GM12878 (cell line): ENCODE measurements around the gene CDK7. TPM values are rescaled to one million over a fixed set of nuclear protein-coding genes. Genes with fewer than 3 reads are reported as not detected.

ENCODE experiments used
- ATAC-seq: fragments of 200-7000 bp; cut with Tn5 transposase; 3 replicates; pipeline ENCODE4 v1.9.1; 2020; ENCODE audit warnings: mild to moderate bottlenecking, moderate library complexity
- BruUV-seq: library from RNA; stranded (reverse); fragments of 400-500 nt; replicated peaks from 2 replicates; lab custom pipeline; 2021; lab: Mats Ljungman, UMichigan
- CTCF ChIA-PET: fragments of 300-600 bp; sonication (Branson Sonifier 250); formaldehyde crosslinking; extraction: SDS; loops from one replicate; lab custom pipeline; 2021; ENCODE audit warnings: inconsistent platforms; lab: Yijun Ruan, JAX
- POLR2A ChIA-PET: fragments of 350-600 bp; formaldehyde crosslinking; extraction: SDS; loops from one replicate; lab custom pipeline; 2021; ENCODE audit warnings: inconsistent platforms; lab: Charles Lee
- RAD21 ChIA-PET: fragments of 300-600 bp; sonication (Branson Sonifier 250); formaldehyde crosslinking; loops from one replicate; lab custom pipeline; 2023; ENCODE audit warnings: antibody characterized with exemption; ENCODE audit not compliant: unreplicated experiment; lab: Charles Lee
- SMC1A ChIA-PET: fragments of 300-600 bp; sonication (Branson Sonifier 250); formaldehyde crosslinking; loops from one replicate; lab custom pipeline; 2023; ENCODE audit not compliant: unreplicated experiment, uncharacterized antibody; lab: Charles Lee
- DNase-seq: peaks from one replicate; pipeline ENCODE4 v3.0.0-alpha.2; 2011; ENCODE audit warnings: low read depth, low spot score
- FAIRE-seq: peaks from 3 replicates; lab custom pipeline; 2011; peaks lifted over from hg19 to GRCh38; lab: Jason Lieb, UNC
- H2AFZ ChIP-seq: 2 replicates; pipeline ENCODE4 v1.6.0; 2011; ENCODE audit warnings: low read depth, low read length, control low read depth; ENCODE audit not compliant: control insufficient read depth
- H3K27ac ChIP-seq: 2 replicates; pipeline ENCODE4 v1.5.1; 2011; ENCODE audit warnings: control low read depth; ENCODE audit not compliant: control insufficient read depth, insufficient read depth
- H3K27me3 ChIP-seq, 2 experiments: replicated peaks in 1 of 2; 2 replicates each; pipeline versions ENCODE4 v1.6.0 to v1.6.1; 2011; ENCODE audit warnings: low read length in 1 of 2; ENCODE audit not compliant: control insufficient read depth in 2 of 2, insufficient read depth in 2 of 2
- H3K36me3 ChIP-seq, 2 experiments: 2 replicates each; pipeline ENCODE4 v1.5.1; 2011; ENCODE audit warnings: low read length in 1 of 2; ENCODE audit not compliant: control insufficient read depth in 2 of 2, insufficient read depth in 2 of 2
- H3K4me1 ChIP-seq: 2 replicates; pipeline ENCODE4 v1.6.1; 2011; ENCODE audit warnings: mild to moderate bottlenecking, low read length, moderate library complexity, mixed read lengths; ENCODE audit not compliant: control insufficient read depth, insufficient read depth
- H3K4me2 ChIP-seq: 2 replicates; pipeline ENCODE4 v1.6.0; 2011; ENCODE audit warnings: control low read depth; ENCODE audit not compliant: control insufficient read depth, insufficient read depth
- H3K4me3 ChIP-seq: fragments of 200-600 bp; sonication (generic); 2 replicates; pipeline ENCODE4 v1.5.1; 2016
- H3K79me2 ChIP-seq: 2 replicates; pipeline ENCODE4 v1.6.0; 2011; ENCODE audit warnings: low read length; ENCODE audit not compliant: control insufficient read depth, insufficient read depth
- H3K9ac ChIP-seq: 2 replicates; pipeline ENCODE4 v1.8.0; 2011; ENCODE audit warnings: low read length, control low read depth, mixed read lengths; ENCODE audit not compliant: control insufficient read depth, insufficient read depth
- H3K9me3 ChIP-seq: replicated peaks from 3 replicates; pipeline ENCODE4 v1.5.1; 2011; ENCODE audit warnings: mild to moderate bottlenecking, low read length; ENCODE audit not compliant: control insufficient read depth, insufficient read depth
- H4K20me1 ChIP-seq: 2 replicates; pipeline ENCODE4 v1.6.0; 2011; ENCODE audit not compliant: control insufficient read depth, insufficient read depth
- ATF3 ChIP-seq: IDR thresholded peaks from 2 replicates; pipeline ENCODE4 v1.6.1; 2011; ENCODE audit warnings: low read depth, mild to moderate bottlenecking, low read length, moderate library complexity, borderline replicate concordance; ENCODE audit errors: extremely low read depth
- E2F8 ChIP-seq: fragments of 450-650 bp; IDR thresholded peaks from 2 replicates; pipeline ENCODE4 v1.6.1; 2018; ENCODE audit warnings: mild to moderate bottlenecking, low read depth, moderate library complexity; ENCODE audit not compliant: partially characterized antibody
- EED ChIP-seq: sonication (generic); IDR thresholded peaks from 2 replicates; pipeline ENCODE4 v1.6.1; 2016; ENCODE audit warnings: antibody characterized with exemption, low read depth
- EP300 ChIP-seq, 2 experiments: fragments of 150-350 bp in 1 of 2; IDR thresholded peaks; 2 replicates each; pipeline ENCODE4 v1.6.1; 2011 to 2012; ENCODE audit warnings: low read depth in 2 of 2, low read length in 2 of 2, borderline replicate concordance in 1 of 2, improper control_type of control experiment in 1 of 2, inconsistent platforms in 1 of 2; ENCODE audit not compliant: control insufficient read depth in 1 of 2
- ETV6 ChIP-seq, 2 experiments: fragments of 450-650 bp in 1 of 2; IDR thresholded peaks in 1 of 2; conservative IDR thresholded peaks in 1 of 2; 2 replicates each; pipeline ENCODE4 v1.6.1; 2014; ENCODE audit warnings: antibody characterized with exemption in 1 of 2, borderline replicate concordance in 1 of 2, low read depth in 1 of 2, mild to moderate bottlenecking in 1 of 2, moderate library complexity in 1 of 2
- KAT2A ChIP-seq: conservative IDR thresholded peaks from 2 replicates; pipeline ENCODE4 v1.6.1; 2011; ENCODE audit warnings: low read depth, low read length; ENCODE audit not compliant: control insufficient read depth
- RELB ChIP-seq: fragments of 450-650 bp; IDR thresholded peaks from 2 replicates; pipeline ENCODE4 v1.6.1; 2017; ENCODE audit warnings: low read depth, mild to moderate bottlenecking, moderate library complexity
- SPI1 ChIP-seq: IDR thresholded peaks from 2 replicates; pipeline ENCODE4 v1.6.1; 2011; ENCODE audit warnings: low read depth, mild to moderate bottlenecking, low read length, moderate library complexity, borderline replicate concordance; ENCODE audit not compliant: insufficient read depth
- SUZ12 ChIP-seq: fragments of 200-600 bp; sonication (generic); IDR thresholded peaks from one replicate; pipeline ENCODE4 v1.6.1; 2018; ENCODE audit warnings: antibody characterized with exemption, mild to moderate bottlenecking; ENCODE audit not compliant: unreplicated experiment
- TBL1XR1 ChIP-seq: IDR thresholded peaks from 2 replicates; pipeline ENCODE4 v1.6.1; 2012; ENCODE audit warnings: low read depth, low read length, improper control_type of control experiment
- TCF7 ChIP-seq: IDR thresholded peaks from 2 replicates; pipeline ENCODE4 v1.6.1; 2014; ENCODE audit warnings: antibody characterized with exemption, borderline replicate concordance
- ZNF217 ChIP-seq: fragments of 450-650 bp; IDR thresholded peaks from 2 replicates; pipeline ENCODE4 v1.6.1; 2017; ENCODE audit warnings: antibody characterized with exemption, mild to moderate bottlenecking
- ZNF384 ChIP-seq: IDR thresholded peaks from 2 replicates; pipeline ENCODE4 v1.6.1; 2012; ENCODE audit warnings: low read depth, mild to moderate bottlenecking, low read length, improper control_type of control experiment, borderline replicate concordance
- WGBS: methylation state at CpG from one replicate; pipeline ENCODE4 v1.1.6; 2016; ENCODE audit warnings: low lambda C conversion rate; ENCODE audit not compliant: insufficient replicate concordance, insufficient coverage; ENCODE audit errors: missing lambda C conversion rate; 5-methylcytosine and 5-hydroxymethylcytosine counted together
- in situ Hi-C: fragments of 300-500 bp; cut with MboI; formaldehyde crosslinking; loops from 9 replicates; pipeline ENCODE4 v1.14.3; 2018; ENCODE audit warnings: mixed read lengths
- intact Hi-C: fragments of 100-400 bp; cut with micrococcal nuclease; formaldehyde crosslinking; loops from one replicate; pipeline ENCODE4 v1.14.2; 2022; ENCODE audit not compliant: unreplicated experiment
- polyA plus RNA-seq, 11 experiments: library from polyadenylated mRNA; depleted of rRNA in 4 of 11; unstranded in 6 of 11; stranded (reverse) in 5 of 11; fragments of >200 nt; fragmentation: Nextera tagmentation in 4 of 11; fragmentation: Illumina TruSeq in 1 of 11; extraction: Ambion mirVana in 4 of 11; extraction: Trizol in 1 of 11; gene quantifications; 1 replicate in 1 of 11; 2 replicates in 10 of 11; pipeline versions ENCODE4 v1.2.1 to v1.2.3, GENCODE V29; 2011 to 2016; ENCODE audit warnings: inconsistent platforms in 2 of 11, missing spikeins in 2 of 11, low read depth in 1 of 11
- total RNA-seq, 4 experiments: library from RNA; depleted of rRNA in 3 of 4; stranded (reverse); fragments of >200 nt in 3 of 4; fragmentation: Illumina TruSeq in 1 of 4; extraction: Trizol in 1 of 4; gene quantifications; 2 replicates each; pipeline versions ENCODE4 v1.2.1 to v1.2.3, GENCODE V29; 2013 to 2021
- TF ChIP-seq, protein P1 (sequence below): IDR thresholded peaks from 2 replicates; pipeline ENCODE4 v1.6.1; 2011; ENCODE audit warnings: mild to moderate bottlenecking, low read depth, low read length, moderate library complexity; ENCODE audit not compliant: insufficient replicate concordance

CDK7 gene
- total and polyA plus RNA-seq, 10 of the 15 experiments (the other 5 are each of a cell fraction or from before 2014, with no cell fraction given) = 26.0 to 93.9 (median 43.0) TPM

- TF ChIP-seq ATF3 (no peak), SUZ12 (no peak), E2F8 (no peak), SPI1 (no peak), EED (no peak), RELB (no peak)
These were observed 36.2 kb downstream of the CDK7 start (continued) for GRCh38 chr5:69270840-69271239.

- no peaks in the 10 kb centered on the region for H3K79me2 ChIP-seq
- TF ChIP-seq, protein P1, sequence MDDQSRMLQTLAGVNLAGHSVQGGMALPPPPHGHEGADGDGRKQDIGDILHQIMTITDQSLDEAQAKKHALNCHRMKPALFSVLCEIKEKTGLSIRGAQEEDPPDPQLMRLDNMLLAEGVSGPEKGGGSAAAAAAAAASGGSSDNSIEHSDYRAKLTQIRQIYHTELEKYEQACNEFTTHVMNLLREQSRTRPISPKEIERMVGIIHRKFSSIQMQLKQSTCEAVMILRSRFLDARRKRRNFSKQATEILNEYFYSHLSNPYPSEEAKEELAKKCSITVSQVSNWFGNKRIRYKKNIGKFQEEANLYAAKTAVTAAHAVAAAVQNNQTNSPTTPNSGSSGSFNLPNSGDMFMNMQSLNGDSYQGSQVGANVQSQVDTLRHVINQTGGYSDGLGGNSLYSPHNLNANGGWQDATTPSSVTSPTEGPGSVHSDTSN = no peak
- no peak for TF ChIP-seq ETV6 (conservative IDR thresholded peaks at IDR 0.05 in 1 of 2, IDR thresholded peaks at IDR 0.05 in 1 of 2; ENCODE audit: borderline replicate concordance in 1 of 2, low read depth in 1 of 2)
- peak; percentile 20; the same call in 1 of the 2 replicates for TF ChIP-seq ZNF384
- no peak for TF ChIP-seq ZNF217
- TF ChIP-seq TCF7 = no peak
- TF ChIP-seq EP300 (IDR thresholded peaks at IDR 0.05; ENCODE audit: borderline replicate concordance in 1 of 2, control insufficient read depth in 1 of 2, low read depth in 2 of 2, low read length in 2 of 2) = no peak
- no peak for TF ChIP-seq KAT2A
- no peak for TF ChIP-seq TBL1XR1
- no peak for ATAC-seq
- no peaks in the 10 kb centered on the region for H3K9me3 ChIP-seq
- ChIA-PET SMC1A (interaction anchor here (0.6 to 0.9 kb wide), 2 partner anchors 43 to 77 kb away, joined by 3 to 4 read pairs; no protein-coding TSS in a partner anchor), POLR2A (interaction anchor here (0.7 kb wide), 2 partner anchors 27 to 188 kb away, joined by 7 to 9 read pairs; no protein-coding TSS in a partner anchor), CTCF (interaction anchor here (0.6 to 1.4 kb wide), 4 partner anchors 9 to 143 kb away, joined by 3 to 4 read pairs (median 4); no protein-coding TSS in a partner anchor), RAD21 (interaction anchor here (2.3 kb wide), 1 partner anchor 178 kb away, joined by 9 read pairs; the partner anchor contains the start of gene SLC30A5)
- H3K4me1 ChIP-seq = no peaks in the 10 kb centered on the region
- no peaks in the 10 kb centered on the region for H3K27me3 ChIP-seq
- no peaks in the 10 kb centered on the region for H4K20me1 ChIP-seq
- no peak overlapping the region for H3K4me3 ChIP-seq
- intact Hi-C loops = loop anchor here (10.0 kb wide), 1 partner anchor 123 kb away; no protein-coding TSS in a partner anchor
- no peak overlapping the region for H3K9ac ChIP-seq
- no peak overlapping the region for H3K27ac ChIP-seq
- DNase-seq = no peak
- H2AFZ ChIP-seq = no peak overlapping the region
- H3K4me2 ChIP-seq = no peak overlapping the region
- peaks cover 3 to 16% of the 10 kb centered on the region in 2 experiments for H3K36me3 ChIP-seq
- in situ Hi-C loops = no loop called here
- no TSS peak for BruUV-seq
- 87% methylated on average over 4 of the region's 4 CpGs for WGBS
- FAIRE-seq = no peak
These were observed 36.7 kb downstream of the CDK7 start for GRCh38 chr5:69271376-69271775.
